GM18951 (cell line): ENCODE measurements around the gene C5orf52.
"Not testable (repeated sequence)": the region's sequence is repeated elsewhere in the genome, so short reads cannot be mapped to it uniquely, and the experiment has no call there.

ENCODE experiments used
- POLR2A ChIP-seq: IDR thresholded peaks from 4 replicates; pipeline ENCODE4 v1.6.1; 2011; ENCODE audit warnings: mild to moderate bottlenecking; ENCODE audit not compliant: insufficient read length, insufficient read depth; ENCODE audit errors: extremely low read depth
- in situ Hi-C: fragments of 300-500 bp; cut with MboI; formaldehyde crosslinking; loops from one replicate; pipeline ENCODE4 v1.12.0; 2022; ENCODE audit warnings: low sequenced_read_pairs, mixed read lengths, inconsistent platforms; ENCODE audit not compliant: unreplicated experiment

Gene C5orf52

DNA sequence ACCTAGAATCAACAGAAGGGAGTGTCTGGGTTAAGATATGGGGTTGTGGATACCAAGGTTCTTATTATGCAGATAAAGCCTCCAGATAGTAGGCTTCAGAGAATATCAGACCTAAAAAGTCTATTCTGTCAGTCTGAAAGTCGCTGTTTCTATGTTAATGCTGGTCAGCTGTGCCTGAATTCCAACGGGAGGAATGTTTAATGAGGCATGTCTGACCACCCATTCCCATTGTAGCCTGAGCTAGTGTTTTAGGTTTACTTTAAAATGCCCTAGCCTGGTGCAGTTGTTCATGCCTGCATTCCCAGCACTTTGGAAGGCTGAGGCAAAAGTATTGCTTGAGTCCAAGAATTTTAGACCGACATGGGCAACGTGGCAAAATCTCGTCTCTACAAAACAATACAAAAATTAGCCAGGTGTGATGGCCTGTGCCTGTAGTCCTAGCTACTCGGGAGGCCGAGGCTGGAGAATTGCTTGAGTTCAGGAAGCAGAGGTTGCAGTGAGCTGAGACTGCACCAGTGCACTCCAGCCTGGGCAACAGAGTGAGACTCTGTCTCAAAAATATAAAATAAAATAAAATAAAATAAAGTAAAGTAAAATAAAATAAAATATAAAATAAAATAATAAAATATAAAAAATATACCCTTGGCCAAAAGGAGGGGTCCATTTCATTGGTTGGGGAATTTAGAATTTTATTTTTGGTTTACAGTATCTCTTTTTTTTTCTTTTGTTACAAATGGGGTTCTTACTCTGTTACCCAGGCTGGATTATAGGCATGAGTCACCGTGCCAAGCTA is 11.3 kb upstream of the C5orf52 start:
- TF ChIP-seq POLR2A: no peak
- in situ Hi-C loops: no loop called here

GRCh38 chr5:157665467-157666070 is 5.8 kb upstream of the C5orf52 start:
- in situ Hi-C loops: no loop called here
- TF ChIP-seq POLR2A: no peak

DNA sequence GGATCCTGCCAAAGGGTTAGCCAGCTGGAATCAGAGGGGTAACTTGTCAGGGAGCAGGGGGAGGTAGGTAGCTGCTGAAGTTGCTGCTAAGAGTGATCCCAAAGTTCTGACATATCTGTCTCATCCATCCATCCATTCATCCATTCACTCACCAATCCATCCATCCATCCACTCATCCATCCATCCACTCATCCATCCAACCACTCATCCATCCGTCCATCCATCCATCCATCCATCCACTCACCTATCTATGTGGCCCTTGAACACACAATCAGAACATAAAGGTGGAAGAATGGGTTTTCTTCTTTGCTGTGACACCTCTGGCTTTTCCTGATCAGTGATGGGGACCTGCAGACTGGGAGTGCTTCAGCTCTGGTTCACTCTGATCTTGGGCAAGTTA is 3.0 kb upstream of the C5orf52 start:
- in situ Hi-C loops: no loop called here
- no peak for TF ChIP-seq POLR2A

DNA sequence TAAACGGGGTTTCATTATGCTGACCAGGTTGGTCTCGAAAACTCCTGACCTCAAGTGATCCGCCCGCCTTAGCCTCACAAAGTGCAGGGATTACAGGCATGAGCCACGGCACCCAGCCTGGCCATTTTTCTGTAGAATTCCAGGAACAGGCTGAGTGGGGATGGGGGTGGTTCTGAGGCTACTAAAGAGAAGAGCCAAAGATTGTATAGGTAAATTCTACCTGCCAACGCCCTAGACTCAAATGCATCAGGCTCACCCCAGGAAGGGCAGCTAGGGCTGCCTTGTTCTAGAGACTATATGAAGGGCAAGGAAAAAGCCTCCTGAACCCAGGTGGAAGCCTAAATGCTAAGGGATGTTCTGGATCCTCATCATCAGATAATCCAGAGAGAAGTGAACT is 1.6 kb upstream of the C5orf52 start:
- TF ChIP-seq POLR2A: no peak
- in situ Hi-C loops: no loop called here

DNA sequence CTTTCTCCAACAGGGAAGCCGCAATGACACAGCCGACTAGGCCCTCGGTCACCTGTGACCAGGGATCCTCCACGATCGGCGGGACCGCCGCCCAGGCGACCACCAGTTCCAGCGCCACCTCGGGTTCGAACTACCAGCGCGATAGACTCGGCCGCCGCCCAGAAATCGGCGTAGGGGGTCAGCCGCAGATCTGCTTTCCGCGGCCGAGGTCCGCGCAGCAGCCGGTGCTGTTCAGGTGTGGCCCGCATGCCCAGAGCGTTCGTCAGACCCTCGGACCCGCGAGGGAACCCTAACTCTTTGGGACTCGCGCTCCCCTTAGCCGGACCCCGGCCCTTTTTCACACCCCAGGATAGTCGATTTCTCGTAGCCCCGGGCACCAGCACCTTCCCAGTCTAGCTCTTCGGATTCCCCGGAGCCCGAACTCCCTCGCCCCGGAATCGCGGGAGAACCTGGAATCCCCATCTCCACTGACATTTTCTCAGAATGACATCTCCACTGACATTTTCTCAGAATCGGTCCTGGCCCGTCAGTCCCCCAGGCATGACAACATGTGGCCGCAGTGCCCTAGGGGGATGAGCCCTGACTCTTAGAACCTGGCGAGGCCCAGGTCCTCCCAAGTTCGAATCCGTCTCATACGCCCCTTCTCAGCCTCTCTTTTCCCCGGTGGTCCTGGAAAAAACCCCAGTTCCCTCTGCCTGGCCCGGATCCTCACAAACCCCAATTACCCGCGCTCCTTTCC is 428 bp downstream of the C5orf52 start:
- TF ChIP-seq POLR2A: no peak
- in situ Hi-C loops: no loop called here

GRCh38 chr5:157672976-157673375 is 1.6 kb downstream of the C5orf52 start:
- no peak for TF ChIP-seq POLR2A
- in situ Hi-C loops: no loop called here

- in situ Hi-C loops: not testable (repeated sequence)
These were observed 3.0 kb downstream of the C5orf52 start for GRCh38 chr5:157674351-157674750.

GRCh38 chr5:157677931-157678330 is 6.6 kb downstream of the C5orf52 start:
- in situ Hi-C loops: no loop called here

GRCh38 chr5:157679801-157680200 is 8.5 kb downstream of the C5orf52 start:
- in situ Hi-C loops: no loop called here
- no peak for TF ChIP-seq POLR2A

More at GRCh38 chr5:157677931-157678330, 6.6 kb downstream of the C5orf52 start:
- TF ChIP-seq POLR2A: no peak

GRCh38 chr5:157680239-157680638 is 8.9 kb downstream of the C5orf52 start:
- in situ Hi-C loops: no loop called here
- TF ChIP-seq POLR2A: no peak

DNA sequence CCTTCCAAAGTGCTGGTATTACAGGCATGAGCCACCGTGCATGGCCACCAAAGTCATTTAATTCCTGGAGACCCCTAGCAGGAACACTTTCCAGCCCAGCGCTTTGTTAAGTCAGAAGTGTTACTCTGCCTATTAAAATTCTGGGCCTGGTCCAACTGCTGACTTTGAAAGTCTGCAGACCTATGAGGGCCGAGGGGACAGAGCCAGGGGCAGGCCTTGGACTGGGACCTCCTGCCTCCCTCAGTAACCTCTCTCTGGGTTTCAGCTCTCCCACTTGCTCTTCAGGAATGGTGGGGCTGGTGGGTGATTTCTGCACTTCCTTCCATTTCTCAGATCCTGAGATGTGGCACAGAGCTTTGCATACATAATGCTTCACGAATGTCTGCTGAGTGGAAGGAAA is 9.7 kb downstream of the C5orf52 start:
- TF ChIP-seq POLR2A: no peak
- in situ Hi-C loops: no loop called here

GRCh38 chr5:157682257-157682656 is 10.9 kb downstream of the C5orf52 start:
- TF ChIP-seq POLR2A: no peak
- in situ Hi-C loops: no loop called here

DNA sequence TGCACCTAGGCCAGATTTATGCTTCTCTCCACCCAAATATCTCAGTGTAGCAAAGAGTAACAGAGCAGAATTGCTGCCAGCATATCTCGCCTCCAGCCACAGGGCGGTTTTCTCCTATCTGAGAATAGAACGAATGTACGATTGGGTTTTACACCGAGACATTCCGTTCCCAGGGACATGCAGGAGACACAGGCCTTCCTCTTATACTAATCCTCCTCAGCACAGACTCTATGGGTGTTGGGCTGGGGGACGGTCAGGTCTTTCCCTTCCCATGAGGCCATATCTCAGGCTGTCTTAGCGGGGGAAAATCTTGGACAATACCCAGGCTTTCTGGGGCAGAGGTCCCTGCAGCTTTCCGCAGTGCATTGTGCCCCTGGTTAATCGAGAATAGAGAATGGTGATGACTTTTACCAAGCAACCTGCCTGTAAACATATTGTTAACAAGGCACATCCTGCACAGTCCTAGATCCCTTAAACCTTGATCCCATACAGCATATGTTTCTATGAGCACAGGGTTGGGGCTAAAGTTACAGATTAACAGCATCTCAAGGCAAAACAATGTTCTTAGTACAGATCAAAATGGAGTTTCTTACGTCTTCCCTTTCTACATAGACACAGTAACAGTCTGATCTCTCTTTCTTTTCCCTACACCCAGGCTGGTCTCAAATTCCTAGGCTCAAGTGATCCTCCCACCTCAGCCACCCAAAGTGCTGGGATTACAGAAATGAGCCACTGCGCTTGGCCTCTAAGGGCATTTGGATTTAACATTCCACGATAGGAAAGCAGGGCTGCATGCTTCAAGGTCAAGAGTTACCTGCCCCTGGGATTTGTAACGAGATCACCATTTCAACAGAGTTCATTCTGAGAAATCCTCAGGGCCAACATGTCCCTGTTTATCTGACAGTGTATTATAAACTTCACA is 15.2 kb downstream of the C5orf52 start:
- in situ Hi-C loops: not testable (repeated sequence)
